NT2/D1 (cell line): Measurements from ENCODE around the gene CHTF18.

Experiments
- SUZ12 ChIP-seq: IDR thresholded peaks from 2 replicates; pipeline ENCODE4 v1.6.1; 2011; ENCODE audit not compliant: insufficient read length, insufficient read depth; ENCODE audit errors: extremely low read depth
- YY1 ChIP-seq: IDR thresholded peaks from 2 replicates; pipeline ENCODE4 v1.6.1; 2011; ENCODE audit not compliant: insufficient read length, insufficient read depth
- ZNF274 ChIP-seq: IDR thresholded peaks from 2 replicates; pipeline ENCODE4 v1.6.1; 2011; ENCODE audit warnings: mild to moderate bottlenecking, low read depth, low read length

GRCh38 chr16:804193-805048 is 16.0 kb downstream of the CHTF18 start:
- TF ChIP-seq ZNF274 (no peak), YY1 (no peak), SUZ12 (no peak)
